HuH-7.5 (cell line): ENCODE results near the gene U2AF1.
"Not testable (repeated sequence)": the region's sequence is repeated elsewhere in the genome, so short reads cannot be mapped to it uniquely, and the experiment has no call there.

Source experiments
- DNase-seq: peaks from one replicate; pipeline ENCODE4 v3.0.0; 2011; ENCODE audit warnings: low spot score

U2AF1 gene

GRCh38 chr21:43076643-43077042, 30.7 kb downstream of the U2AF1 start:
- DNase-seq = not testable (repeated sequence)

DNA sequence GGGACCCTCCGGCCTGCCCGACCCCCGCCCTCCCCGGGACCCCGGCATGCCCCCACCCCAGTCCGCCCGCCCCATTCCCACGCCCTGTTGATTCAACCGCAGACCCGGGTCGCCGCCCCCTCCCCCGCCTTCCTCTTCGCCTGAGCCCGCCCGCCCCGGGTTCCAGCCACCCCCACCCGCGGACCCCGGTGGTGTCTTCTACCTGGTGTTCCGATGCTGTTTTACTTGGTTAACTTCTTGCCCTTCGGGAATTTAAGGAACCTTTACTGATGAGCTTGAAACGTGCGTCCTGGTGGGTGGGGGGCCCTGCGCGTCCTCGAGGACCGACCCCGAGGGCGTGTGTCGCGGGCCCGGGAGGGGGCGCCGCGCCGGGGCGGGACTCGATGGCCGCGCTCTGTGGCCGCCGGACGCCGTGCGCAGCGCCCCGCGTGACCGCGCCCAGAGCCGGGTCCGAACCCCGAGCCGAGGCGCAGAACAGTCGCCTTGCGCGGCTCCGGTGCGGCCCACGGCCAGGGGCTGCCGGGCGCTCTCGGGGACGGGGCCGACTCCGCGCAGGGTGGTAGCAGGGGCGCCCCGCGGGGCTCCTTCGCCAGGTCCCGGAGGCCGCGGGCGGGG, 31.2 kb downstream of the U2AF1 start:
- DNase-seq = not testable (repeated sequence)

DNA sequence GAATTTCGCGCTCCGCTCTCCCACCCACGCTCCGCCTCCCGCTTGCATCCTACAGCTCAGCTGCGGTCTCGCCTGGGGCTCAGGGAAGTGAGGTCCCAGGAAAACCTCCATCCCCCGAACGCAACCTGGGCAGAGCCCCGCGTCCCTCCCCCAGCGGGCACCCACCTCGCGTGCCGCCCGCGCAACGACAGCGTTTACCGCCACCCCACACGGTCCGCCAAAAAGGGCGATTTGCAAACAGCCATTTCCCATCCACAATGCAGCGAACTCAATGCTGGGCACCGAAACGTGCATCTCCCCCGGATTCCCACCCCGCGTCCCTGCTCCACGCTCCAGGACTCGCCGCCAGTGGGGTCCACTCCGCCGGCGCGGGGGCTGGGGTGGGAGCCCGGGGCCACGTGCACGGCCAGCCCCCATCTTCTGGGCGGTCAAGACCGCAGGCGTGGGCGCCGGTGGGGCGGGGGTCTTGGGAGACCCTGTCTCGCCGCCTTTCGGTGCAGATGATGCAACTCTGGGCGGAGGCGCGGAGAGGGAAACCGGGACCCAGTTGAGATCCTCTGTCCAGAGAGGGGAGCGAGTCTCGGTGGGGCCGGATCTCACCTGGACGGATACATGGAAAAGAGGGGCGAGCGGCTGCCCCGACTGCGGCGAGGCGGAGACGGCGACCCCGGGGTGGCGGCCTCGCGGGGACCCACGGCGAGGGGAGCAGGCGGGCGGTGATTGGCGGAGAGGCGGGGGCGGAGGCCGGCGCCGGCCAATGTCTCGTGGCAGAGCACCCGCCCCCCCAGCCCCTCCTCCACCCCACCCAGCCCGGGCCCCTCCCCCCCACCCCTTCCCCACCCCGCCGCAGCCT, 32.0 kb downstream of the U2AF1 start, which contains the start of gene CBS:
TSS of gene CBS (minus strand) at position 666 of the 853 bp plus-strand sequence. CDS start 3,642 bp downstream, outside the sequence.
- DNase-seq = not testable (repeated sequence)

- DNase-seq = not testable (repeated sequence)
Observed at GRCh38 chr21:43074401-43075169, 32.8 kb downstream of the U2AF1 start.

- DNase-seq = not testable (repeated sequence)
Observed at GRCh38 chr21:43072742-43073141, 34.6 kb downstream of the U2AF1 start.

DNA sequence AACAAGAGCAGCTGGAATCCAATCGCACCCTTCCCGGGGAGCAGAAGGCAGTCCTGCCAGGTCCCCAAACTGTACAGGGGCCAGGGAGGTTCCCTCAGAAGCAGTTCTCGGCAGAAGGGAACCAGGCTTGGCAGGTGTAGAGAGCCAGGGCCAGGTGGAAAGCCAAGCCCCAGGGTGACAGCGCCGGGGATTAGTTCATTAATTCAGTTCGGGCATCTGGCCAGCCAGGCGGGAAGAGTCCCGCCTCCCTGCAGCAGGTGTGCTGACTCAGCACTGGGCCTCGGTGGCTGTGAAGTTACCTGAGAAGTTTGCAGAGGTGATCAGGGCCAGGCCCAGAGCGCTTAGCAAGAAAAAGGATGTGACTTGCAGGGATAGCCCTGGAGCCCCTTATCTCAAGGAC, 37.7 kb downstream of the U2AF1 start:
- DNase-seq = not testable (repeated sequence)

DNA sequence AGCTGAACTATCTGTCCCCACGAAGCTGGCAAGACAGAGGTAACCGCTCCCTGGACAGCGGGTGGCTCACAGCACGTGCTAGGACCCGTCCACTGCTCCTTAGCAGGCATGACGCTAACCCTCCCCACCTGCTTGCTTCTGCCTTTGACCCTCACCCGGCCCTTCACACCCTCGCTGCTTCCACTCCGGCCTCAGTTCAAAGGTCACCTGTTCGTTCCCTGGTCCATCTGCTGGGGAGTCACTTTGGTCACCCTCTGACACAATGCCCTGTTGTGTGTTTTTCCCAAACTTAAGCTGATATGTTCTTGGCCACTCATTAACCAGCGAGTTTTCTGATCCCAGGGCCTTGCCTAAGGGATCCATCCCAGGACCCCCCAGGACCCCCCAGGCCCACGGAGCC, 39.3 kb downstream of the U2AF1 start:
- DNase-seq = not testable (repeated sequence)

- not testable (repeated sequence) for DNase-seq
Observed at GRCh38 chr21:43066690-43067089, 40.7 kb downstream of the U2AF1 start.

GRCh38 chr21:43065991-43066390, 41.4 kb downstream of the U2AF1 start:
- DNase-seq = not testable (repeated sequence)

DNA sequence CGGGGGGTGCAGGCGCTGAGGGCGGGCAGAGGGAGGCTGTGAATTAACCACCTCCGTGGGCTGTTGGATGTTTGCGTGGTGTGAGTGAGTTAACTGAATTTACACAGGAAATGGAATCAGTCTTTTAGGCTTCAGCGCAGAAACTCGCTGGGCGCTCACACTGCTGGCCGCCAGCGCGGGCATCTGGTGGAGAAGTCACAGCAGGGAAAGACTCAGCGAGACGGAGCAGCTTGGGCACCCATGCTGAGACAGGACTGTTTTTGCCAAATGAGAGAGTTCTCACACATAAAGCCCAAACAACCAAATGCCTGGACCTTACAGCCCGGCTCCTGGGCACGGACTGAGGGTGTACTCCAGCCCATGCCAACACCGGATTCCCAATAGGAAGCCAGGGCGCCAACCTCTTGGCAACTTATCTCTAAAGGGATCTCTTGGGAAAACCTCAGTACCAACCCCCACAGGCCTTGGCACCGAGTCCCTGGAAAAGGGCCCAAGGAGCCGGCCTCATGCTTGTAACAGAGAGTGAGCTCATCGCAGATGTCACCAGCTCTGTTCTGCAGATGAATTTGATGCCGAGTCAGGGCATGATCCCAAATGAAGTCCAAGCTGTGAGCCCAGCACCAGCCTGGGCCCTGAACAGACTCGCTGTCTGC, 43.0 kb downstream of the U2AF1 start:
- not testable (repeated sequence) for DNase-seq

- DNase-seq = not testable (repeated sequence)
Observed at GRCh38 chr21:43062955-43063664, 44.3 kb downstream of the U2AF1 start.

- DNase-seq = not testable (repeated sequence)
Observed at GRCh38 chr21:43053112-43053511, 54.3 kb downstream of the U2AF1 start.

GRCh38 chr21:43045876-43046821, 61.2 kb downstream of the U2AF1 start:
- not testable (repeated sequence) for DNase-seq

DNA sequence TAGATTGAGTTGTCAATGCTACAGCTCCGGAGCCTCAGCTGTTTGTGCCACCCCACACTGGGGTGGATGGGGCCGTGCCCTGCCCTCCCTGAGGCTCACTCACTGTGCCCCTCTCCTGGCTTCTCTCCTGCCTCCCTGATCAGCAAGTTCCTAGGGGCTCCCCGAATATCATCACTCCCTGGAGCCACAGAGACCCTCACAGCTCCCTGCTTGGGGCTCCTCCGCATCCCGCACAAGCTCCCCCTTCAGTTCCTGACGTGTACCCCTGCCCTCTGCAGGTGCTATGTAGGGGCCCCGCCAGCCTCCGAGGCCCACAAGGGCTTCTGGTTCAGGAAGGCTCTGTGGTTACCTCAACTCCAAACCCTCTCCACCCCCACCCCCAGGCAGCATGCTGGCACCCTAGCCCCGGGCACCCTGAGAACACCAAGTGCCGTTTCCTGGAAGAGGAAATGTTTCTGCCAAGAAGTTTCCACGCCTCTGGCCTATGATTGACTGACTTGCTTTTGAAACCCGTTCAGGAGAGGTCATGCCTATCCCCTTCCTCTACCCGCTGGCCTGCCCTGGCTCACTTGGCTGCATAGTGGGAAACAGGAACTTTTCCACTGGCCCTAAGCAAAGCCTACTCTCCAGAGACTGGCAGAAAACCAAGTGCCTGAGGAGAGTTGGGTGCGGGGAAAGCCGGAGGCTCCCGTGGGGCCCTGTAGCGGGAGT, 62.0 kb downstream of the U2AF1 start:
- DNase-seq = not testable (repeated sequence)

DNA sequence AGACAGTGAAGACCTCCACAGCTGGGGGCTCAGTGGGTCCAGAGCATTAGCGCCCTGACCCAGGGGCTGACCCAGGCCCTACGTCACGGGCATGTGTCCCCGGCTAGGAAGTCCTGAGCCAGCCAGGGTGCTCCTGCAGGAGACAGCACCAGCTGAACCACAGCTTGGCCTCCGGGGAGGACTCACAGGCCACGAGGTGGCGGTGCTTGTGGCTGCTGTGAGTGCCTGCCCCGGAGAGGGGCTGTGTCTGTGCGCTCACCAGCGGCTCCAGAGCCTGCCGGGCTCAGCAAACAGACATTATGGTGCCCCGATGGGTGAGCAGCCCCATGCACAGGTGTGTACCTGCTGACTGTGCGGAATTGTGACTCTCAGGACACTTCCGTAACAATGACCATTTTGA, 62.8 kb downstream of the U2AF1 start:
- DNase-seq = not testable (repeated sequence)

DNA sequence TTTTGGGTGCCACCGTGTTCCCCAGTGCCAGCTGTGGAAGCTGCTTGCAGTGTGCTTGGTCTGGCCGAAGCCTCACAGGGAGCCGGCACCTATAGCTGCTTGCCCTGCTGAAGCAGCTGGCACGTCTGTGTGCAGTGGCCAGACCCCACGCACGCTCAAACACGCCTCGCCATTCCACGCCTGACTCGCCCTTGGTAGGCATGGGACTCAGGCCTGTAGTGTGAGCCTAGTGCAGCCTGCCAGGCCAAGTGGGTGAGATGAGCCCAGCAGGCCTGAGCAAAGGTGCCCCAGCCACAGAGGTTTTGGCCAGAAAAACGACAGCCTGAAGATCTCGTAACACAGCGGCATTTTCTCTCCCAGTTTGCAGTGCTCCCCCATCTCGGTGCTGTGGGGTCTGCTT, 64.1 kb downstream of the U2AF1 start:
- not testable (repeated sequence) for DNase-seq
